K562 (cell line): ENCODE data around the gene ERN1. TPM values are rescaled to one million over a fixed set of nuclear protein-coding genes. Genes with fewer than 3 reads are reported as not detected.

ENCODE experiments used
- BRCA1 ChIP-seq, 2 experiments: fragments of 450-650 bp in 1 of 2; sonication (generic) in 1 of 2; formaldehyde crosslinking in 1 of 2; IDR thresholded peaks; 2 replicates each; pipeline versions ENCODE4 v1.5.0 to v1.6.1; 2017 to 2020; ENCODE audit warnings: mild to moderate bottlenecking in 1 of 2, missing genetic modification reagents in 1 of 2
- CBFA2T3 ChIP-seq: fragments of 450-650 bp; IDR thresholded peaks from 2 replicates; pipeline ENCODE4 v1.6.1; 2017
- CBX8 ChIP-seq: fragments of 200-600 bp; sonication (generic); IDR thresholded peaks from 2 replicates; pipeline ENCODE4 v1.6.1; 2012; ENCODE audit warnings: borderline replicate concordance, mixed run types, low read depth, mild to moderate bottlenecking, moderate library complexity, mixed read lengths, low read length, control low read depth, inconsistent platforms; ENCODE audit not compliant: poor library complexity, severe bottlenecking; ENCODE audit errors: extremely low read depth
- ERF ChIP-seq: fragments of 450-650 bp; formaldehyde crosslinking; IDR thresholded peaks from 2 replicates; pipeline ENCODE4 v1.4.0; 2020; ENCODE audit warnings: mild to moderate bottlenecking, mixed read lengths
- FOXO4 ChIP-seq: fragments of 450-650 bp; formaldehyde crosslinking; IDR thresholded peaks from 2 replicates; pipeline ENCODE4 v1.4.0; 2020; ENCODE audit warnings: mild to moderate bottlenecking, moderate library complexity
- HDAC3 ChIP-seq: fragments of 450-650 bp; IDR thresholded peaks from 2 replicates; pipeline ENCODE4 v1.6.1; 2018; ENCODE audit warnings: borderline replicate concordance, mild to moderate bottlenecking, moderate library complexity; ENCODE audit not compliant: partially characterized antibody
- LEF1 ChIP-seq: fragments of 450-650 bp; IDR thresholded peaks from 2 replicates; pipeline ENCODE4 v1.6.1; 2016; ENCODE audit warnings: mild to moderate bottlenecking
- NFYB ChIP-seq: IDR thresholded peaks from 2 replicates; pipeline ENCODE4 v1.6.1; 2011; ENCODE audit warnings: mild to moderate bottlenecking, moderate library complexity; ENCODE audit not compliant: insufficient read length; ENCODE audit errors: extremely low read depth
- NKRF ChIP-seq: fragments of 450-650 bp; IDR thresholded peaks from 2 replicates; pipeline ENCODE4 v1.6.1; 2016; ENCODE audit warnings: borderline replicate concordance
- NR2C1 ChIP-seq, 2 experiments: fragments of 450-650 bp; IDR thresholded peaks; 2 replicates each; pipeline ENCODE4 v1.6.1; 2017; ENCODE audit warnings: mild to moderate bottlenecking in 2 of 2, antibody characterized with exemption in 1 of 2, inconsistent platforms in 1 of 2, missing compliant biosample characterization in 1 of 2, missing genetic modification characterization in 1 of 2
- PHF8 ChIP-seq: fragments of 200-600 bp; sonication (generic); IDR thresholded peaks from 2 replicates; pipeline ENCODE4 v1.6.1; 2012; ENCODE audit warnings: mixed run types, mild to moderate bottlenecking, inconsistent platforms, low read length, moderate library complexity, borderline replicate concordance
- PML ChIP-seq: IDR thresholded peaks from 2 replicates; pipeline ENCODE4 v1.6.1; 2012; ENCODE audit warnings: low read length, inconsistent platforms
- POLR2AphosphoS5 ChIP-seq: IDR thresholded peaks from 2 replicates; pipeline ENCODE4 v1.6.1; 2011; ENCODE audit warnings: mild to moderate bottlenecking, low read depth, low read length, moderate library complexity; ENCODE audit not compliant: control insufficient read depth, insufficient read depth
- RBM39 ChIP-seq: fragments of 200-400 bp; formaldehyde crosslinking; optimal IDR thresholded peaks from 2 replicates; pipeline ENCODE3; 2018; ENCODE audit warnings: low read depth, low read length
- RCOR1 ChIP-seq, 2 experiments: IDR thresholded peaks; 2 replicates each; pipeline ENCODE4 v1.6.1; 2012; ENCODE audit warnings: low read depth in 2 of 2, low read length in 2 of 2, borderline replicate concordance in 1 of 2, improper control_type of control experiment in 1 of 2
- RERE ChIP-seq: sonication (generic); formaldehyde crosslinking; IDR thresholded peaks from 2 replicates; pipeline ENCODE4 v1.8.0; 2023; ENCODE audit warnings: missing genetic modification reagents, mild to moderate bottlenecking, borderline replicate concordance
- ZNF41 ChIP-seq: fragments of 250-450 bp; sonication (Bioruptor Pico); conservative IDR thresholded peaks from 2 replicates; pipeline ENCODE4 v1.4.0; 2020; ENCODE audit warnings: mild to moderate bottlenecking
- ZNF717 ChIP-seq: fragments of 250-450 bp; sonication (Bioruptor Pico); IDR thresholded peaks from 2 replicates; pipeline ENCODE4 v1.5.0; 2021
- ZNF76 ChIP-seq: fragments of 250-450 bp; sonication (Bioruptor Pico); IDR thresholded peaks from 2 replicates; pipeline ENCODE4 v1.4.0; 2020; ENCODE audit warnings: mild to moderate bottlenecking, moderate library complexity, borderline replicate concordance
- ZNF780A ChIP-seq: fragments of 250-450 bp; sonication (Bioruptor Pico); IDR thresholded peaks from 2 replicates; pipeline ENCODE4 v1.5.0; 2021; ENCODE audit warnings: mild to moderate bottlenecking
- polyA plus RNA-seq, 8 experiments: library from polyadenylated mRNA; depleted of rRNA in 4 of 8; stranded (reverse) in 5 of 8; unstranded in 3 of 8; fragments of >200 nt; fragmentation: Nextera tagmentation in 2 of 8; fragmentation: Illumina TruSeq in 1 of 8; extraction: Ambion mirVana in 2 of 8; extraction: Trizol in 1 of 8; gene quantifications; 2 replicates each; pipeline versions ENCODE4 v1.2.1 to v1.2.3, GENCODE V29; 2011 to 2014; ENCODE audit warnings: inconsistent platforms in 1 of 8, missing spikeins in 1 of 8
- total RNA-seq, 7 experiments: library from RNA; depleted of rRNA in 6 of 7; stranded (reverse); fragments of >200 nt in 6 of 7; fragmentation: Illumina TruSeq in 2 of 7; extraction: Trizol in 2 of 7; gene quantifications; 2 replicates each; pipeline versions ENCODE4 v1.2.1 to v1.2.3, GENCODE V29; 2011 to 2021; ENCODE audit warnings: low replicate concordance in 1 of 7

ERN1 gene
- total and polyA plus RNA-seq, 9 of the 15 experiments (the other 6 are each of a cell fraction or from before 2014, with no cell fraction given): 2.1 to 22.5 (median 7.3) TPM

GRCh38 chr17:64024215-64024654 is 105.7 kb downstream of the ERN1 start (continued):
- TF ChIP-seq CBFA2T3 (peak; percentile 88), NR2C1 (IDR thresholded peaks at IDR 0.05) (no peak), NR2C1 (tag; IDR thresholded peaks at IDR 0.05) (no peak), POLR2AphosphoS5 (0 out of 2 replicates have a peak, but pooled peaks have one; percentile 59), RBM39 (no peak), ERF (CRISPR knock-in tag) (no peak), RCOR1 (IDR thresholded peaks at IDR 0.05; ENCODE audit: borderline replicate concordance in 1 of 2, low read depth in 2 of 2, low read length in 2 of 2) (no peak), FOXO4 (CRISPR knock-in tag) (no peak), ZNF717 (CRISPR knock-in tag) (no peak), PML (peak; percentile 82; the same call in 1 of the 2 replicates), ZNF780A (CRISPR knock-in tag) (no peak), NKRF (no peak), LEF1 (peak; percentile 92), BRCA1 (IDR thresholded peaks at IDR 0.05) (no peak), BRCA1 (CRISPR knock-in tag; IDR thresholded peaks at IDR 0.05) (no peak), PHF8 (no peak), CBX8 (no peak), RERE (CRISPR knock-in tag) (no peak), NFYB (no peak), HDAC3 (peak; percentile 17), ZNF41 (CRISPR knock-in tag) (no peak), ZNF76 (CRISPR knock-in tag) (no peak)
